ENCODE data around the gene NPAS3.

DNA sequence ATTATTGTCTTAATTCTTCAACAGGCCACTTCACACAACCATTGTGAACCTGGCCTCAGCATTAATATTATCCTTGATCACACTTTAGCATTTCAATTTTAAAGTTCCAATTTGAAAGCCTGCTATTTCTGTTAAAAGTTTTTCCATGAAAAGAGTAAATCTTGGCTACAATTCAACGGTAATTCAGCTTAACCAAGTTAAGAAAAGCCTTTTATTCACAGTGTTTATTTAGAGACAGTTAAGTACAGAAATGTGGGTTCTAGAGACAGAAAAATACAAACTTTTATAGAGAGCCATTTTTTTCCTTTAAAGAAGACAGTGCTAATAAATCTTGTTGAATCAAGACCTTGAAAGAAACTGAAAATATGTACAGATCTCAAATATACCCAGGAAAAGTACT, 103.9 kb downstream of the NPAS3 start:
- TF ChIP-seq, protein P1, sequence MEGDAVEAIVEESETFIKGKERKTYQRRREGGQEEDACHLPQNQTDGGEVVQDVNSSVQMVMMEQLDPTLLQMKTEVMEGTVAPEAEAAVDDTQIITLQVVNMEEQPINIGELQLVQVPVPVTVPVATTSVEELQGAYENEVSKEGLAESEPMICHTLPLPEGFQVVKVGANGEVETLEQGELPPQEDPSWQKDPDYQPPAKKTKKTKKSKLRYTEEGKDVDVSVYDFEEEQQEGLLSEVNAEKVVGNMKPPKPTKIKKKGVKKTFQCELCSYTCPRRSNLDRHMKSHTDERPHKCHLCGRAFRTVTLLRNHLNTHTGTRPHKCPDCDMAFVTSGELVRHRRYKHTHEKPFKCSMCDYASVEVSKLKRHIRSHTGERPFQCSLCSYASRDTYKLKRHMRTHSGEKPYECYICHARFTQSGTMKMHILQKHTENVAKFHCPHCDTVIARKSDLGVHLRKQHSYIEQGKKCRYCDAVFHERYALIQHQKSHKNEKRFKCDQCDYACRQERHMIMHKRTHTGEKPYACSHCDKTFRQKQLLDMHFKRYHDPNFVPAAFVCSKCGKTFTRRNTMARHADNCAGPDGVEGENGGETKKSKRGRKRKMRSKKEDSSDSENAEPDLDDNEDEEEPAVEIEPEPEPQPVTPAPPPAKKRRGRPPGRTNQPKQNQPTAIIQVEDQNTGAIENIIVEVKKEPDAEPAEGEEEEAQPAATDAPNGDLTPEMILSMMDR (IDR thresholded peaks at IDR 0.05): no peak
- TF ChIP-seq POLR2A (IDR thresholded peaks at IDR 0.05): no peak

All from uterus (tissue), 2 donors.